Mesenchymal stem cell (in vitro differentiated cells and primary cell): ENCODE results near the gene PARD3B.

Source experiments
- DNase-seq: peaks from one replicate; pipeline ENCODE4 v3.0.0-alpha.2; 2013
- H2AFZ ChIP-seq: one replicate; pipeline ENCODE4 v1.6.1; 2013; ENCODE audit warnings: low read depth, mild to moderate bottlenecking, control low read depth, inconsistent platforms, low read length, moderate library complexity
- H2AK5ac ChIP-seq: 2 replicates; pipeline ENCODE4 v1.6.1; 2013; ENCODE audit warnings: low read length, moderate library complexity, mild to moderate bottlenecking, inconsistent platforms; ENCODE audit not compliant: severe bottlenecking
- H2BK120ac ChIP-seq: one replicate; pipeline ENCODE4 v1.6.1; 2013; ENCODE audit warnings: low read depth, mild to moderate bottlenecking, inconsistent platforms, low read length, moderate library complexity
- H2BK12ac ChIP-seq, 2 experiments: one replicate each; pipeline ENCODE4 v1.6.1; 2013; ENCODE audit warnings: inconsistent platforms in 2 of 2, low read length in 2 of 2, mild to moderate bottlenecking in 2 of 2, moderate library complexity in 2 of 2, control low read depth in 1 of 2
- H2BK15ac ChIP-seq: one replicate; pipeline ENCODE4 v1.6.1; 2013; ENCODE audit warnings: mild to moderate bottlenecking, low read depth, inconsistent platforms; ENCODE audit not compliant: poor library complexity, severe bottlenecking
- H2BK5ac ChIP-seq: 2 replicates; pipeline ENCODE4 v1.6.1; 2013; ENCODE audit warnings: low read depth, mild to moderate bottlenecking, low read length, control low read depth, inconsistent platforms; ENCODE audit not compliant: poor library complexity, severe bottlenecking
- H3K14ac ChIP-seq, 2 experiments: one replicate each; pipeline ENCODE4 v1.6.1; 2013; ENCODE audit warnings: inconsistent platforms in 2 of 2, low read length in 2 of 2, control low read depth in 1 of 2, mild to moderate bottlenecking in 1 of 2, moderate library complexity in 1 of 2
- H3K18ac ChIP-seq, 2 experiments: one replicate each; pipeline ENCODE4 v1.6.1; 2013; ENCODE audit warnings: inconsistent platforms in 2 of 2, low read length in 2 of 2, control low read depth in 1 of 2, low read depth in 1 of 2, mild to moderate bottlenecking in 1 of 2
- H3K23ac ChIP-seq, 2 experiments: one replicate each; pipeline ENCODE4 v1.6.1; 2013; ENCODE audit warnings: inconsistent platforms in 2 of 2, low read length in 2 of 2, mild to moderate bottlenecking in 2 of 2, moderate library complexity in 2 of 2, control low read depth in 1 of 2
- H3K27ac ChIP-seq: 2 replicates; pipeline ENCODE4 v1.5.1; 2013; ENCODE audit warnings: mild to moderate bottlenecking, moderate library complexity, low read length, control low read depth, inconsistent platforms; ENCODE audit not compliant: poor library complexity, severe bottlenecking
- H3K27me3 ChIP-seq, 2 experiments: 2 replicates each; pipeline versions ENCODE4 v1.6.1 to v1.7.0; 2013; ENCODE audit warnings: low read length in 2 of 2, mild to moderate bottlenecking in 2 of 2, moderate library complexity in 2 of 2, control low read depth in 1 of 2, inconsistent platforms in 1 of 2; ENCODE audit not compliant: control insufficient read depth in 1 of 2, insufficient read depth in 1 of 2
- H3K36me3 ChIP-seq, 2 experiments: 2 replicates each; pipeline versions ENCODE4 v1.6.1 to v1.7.0; 2013; ENCODE audit warnings: low read length in 2 of 2, control low read depth in 1 of 2, inconsistent platforms in 1 of 2, low read depth in 1 of 2, mild to moderate bottlenecking in 1 of 2; ENCODE audit not compliant: insufficient read depth in 2 of 2, control insufficient read depth in 1 of 2
- H3K4ac ChIP-seq, 2 experiments: one replicate each; pipeline ENCODE4 v1.6.1; 2013; ENCODE audit warnings: inconsistent platforms in 2 of 2, low read length in 2 of 2, mild to moderate bottlenecking in 2 of 2, moderate library complexity in 2 of 2, control low read depth in 1 of 2, low read depth in 1 of 2
- H3K4me1 ChIP-seq: 2 replicates; pipeline ENCODE4 v1.6.1; 2013; ENCODE audit warnings: low read depth, low read length, control low read depth; ENCODE audit not compliant: control insufficient read depth, insufficient read depth
- H3K4me2 ChIP-seq: 2 replicates; pipeline ENCODE4 v1.6.1; 2013; ENCODE audit warnings: low read length, mild to moderate bottlenecking, inconsistent platforms; ENCODE audit not compliant: poor library complexity, severe bottlenecking
- H3K4me3 ChIP-seq, 2 experiments: 2 replicates each; pipeline versions ENCODE4 v1.5.1 to v1.7.0; 2013; ENCODE audit warnings: low read length in 2 of 2, mild to moderate bottlenecking in 2 of 2, control low read depth in 1 of 2, low read depth in 1 of 2; ENCODE audit not compliant: insufficient read depth in 1 of 2
- H3K79me1 ChIP-seq: replicated peaks from 2 replicates; pipeline ENCODE4 v1.6.1; 2013; ENCODE audit warnings: mild to moderate bottlenecking, control low read depth, low read length, inconsistent platforms; ENCODE audit not compliant: poor library complexity, severe bottlenecking
- H3K9ac ChIP-seq: 2 replicates; pipeline ENCODE4 v1.7.0; 2013; ENCODE audit warnings: mild to moderate bottlenecking, low read length, moderate library complexity
- H3K9me3 ChIP-seq: 2 replicates; pipeline ENCODE4 v1.7.0; 2013; ENCODE audit warnings: mild to moderate bottlenecking, low read length; ENCODE audit not compliant: control insufficient read depth
- H4K8ac ChIP-seq: one replicate; pipeline ENCODE4 v1.6.1; 2013; ENCODE audit warnings: inconsistent platforms, mild to moderate bottlenecking, low read length, moderate library complexity
- H4K91ac ChIP-seq: one replicate; pipeline ENCODE4 v1.6.1; 2013; ENCODE audit warnings: mild to moderate bottlenecking, low read length, inconsistent platforms
- WGBS: methylation state at CpG from one replicate; pipeline ENCODE4 v1.1.7; 2013; ENCODE audit warnings: mixed read lengths; 5-methylcytosine and 5-hydroxymethylcytosine counted together

PARD3B gene

GRCh38 chr2:205364261-205364660 is 819.0 kb downstream of the PARD3B start:
- H2BK120ac ChIP-seq, result no peak overlapping the region
- no peaks in the 10 kb centered on the region for H3K36me3 ChIP-seq
- no peak overlapping the region for H3K4me2 ChIP-seq
- no peak overlapping the region for H3K27ac ChIP-seq
- H3K23ac ChIP-seq, result no peak overlapping the region
- H4K8ac ChIP-seq, result no peak overlapping the region
- WGBS, result 88% methylated on average over 2 of the region's 3 CpGs
- H2AFZ ChIP-seq, result no peak overlapping the region
- H3K79me1 ChIP-seq, result no peaks in the 10 kb centered on the region
- no peaks in the 10 kb centered on the region for H3K27me3 ChIP-seq
- no peak overlapping the region for H2BK15ac ChIP-seq
- H3K9ac ChIP-seq, result no peak overlapping the region
- no peaks in the 10 kb centered on the region for H3K9me3 ChIP-seq
- no peaks in the 10 kb centered on the region for H3K4me1 ChIP-seq
- H2BK5ac ChIP-seq, result no peak overlapping the region
- no peak overlapping the region for H3K18ac ChIP-seq
- H2AK5ac ChIP-seq, result no peak overlapping the region
- no peak overlapping the region for H3K4me3 ChIP-seq
- DNase-seq, result no peak
- no peak overlapping the region for H3K14ac ChIP-seq
- H4K91ac ChIP-seq, result no peak overlapping the region
- H2BK12ac ChIP-seq, result no peak overlapping the region
- H3K4ac ChIP-seq, result no peak overlapping the region

GRCh38 chr2:205366336-205367060 is 821.2 kb downstream of the PARD3B start:
- H2AK5ac ChIP-seq, result no peak overlapping the region

GRCh38 chr2:205367331-205367935 is 822.2 kb downstream of the PARD3B start:
- Histone ChIP-seq H3K4me2 (no peak overlapping the region), H3K27ac (no peak overlapping the region), H2BK12ac (no peak overlapping the region), H3K18ac (no peak overlapping the region), H3K4ac (no peak overlapping the region), H2BK120ac (no peak overlapping the region), H2AK5ac (no peak overlapping the region), H4K91ac (no peak overlapping the region), H3K36me3 (no peaks in the 10 kb centered on the region), H2AFZ (no peak overlapping the region), H3K4me1 (no peaks in the 10 kb centered on the region), H2BK5ac (no peak overlapping the region), H3K79me1 (no peaks in the 10 kb centered on the region), H3K23ac (no peak overlapping the region), H3K9ac (no peak overlapping the region), H3K9me3 (no peaks in the 10 kb centered on the region), H3K27me3 (peaks cover 0 to 3% of the 10 kb centered on the region in 2 experiments), H4K8ac (no peak overlapping the region), H3K4me3 (no peak overlapping the region), H3K14ac (no peak overlapping the region), H2BK15ac (no peak overlapping the region)
- WGBS, result no CpG with 5 or more reads among the region's 2 CpGs
- peak; percentile 49 for DNase-seq

More at GRCh38 chr2:205366336-205367060, 821.2 kb downstream of the PARD3B start:
- Histone ChIP-seq H3K4me1 (no peaks in the 10 kb centered on the region), H3K27me3 (peaks cover 0 to 3% of the 10 kb centered on the region in 2 experiments), H2BK120ac (no peak overlapping the region), H3K23ac (no peak overlapping the region), H3K4ac (no peak overlapping the region), H2BK15ac (no peak overlapping the region), H3K18ac (no peak overlapping the region), H2BK5ac (no peak overlapping the region), H3K9ac (no peak overlapping the region), H3K79me1 (no peaks in the 10 kb centered on the region), H3K4me2 (no peak overlapping the region), H3K9me3 (no peaks in the 10 kb centered on the region), H4K91ac (no peak overlapping the region), H2AFZ (no peak overlapping the region), H3K4me3 (no peak overlapping the region), H3K14ac (no peak overlapping the region), H3K36me3 (no peaks in the 10 kb centered on the region), H2BK12ac (no peak overlapping the region), H4K8ac (no peak overlapping the region), H3K27ac (no peak overlapping the region)
- WGBS, result 66% methylated on average over 5 of the region's 6 CpGs
- peak; percentile 13 for DNase-seq

GRCh38 chr2:205369813-205370212 is 824.5 kb downstream of the PARD3B start:
- H3K14ac ChIP-seq, result no peak overlapping the region
- no peak overlapping the region for H4K8ac ChIP-seq
- no peak overlapping the region for H2AK5ac ChIP-seq
- no peak overlapping the region for H3K4me2 ChIP-seq
- no peaks in the 10 kb centered on the region for H3K9me3 ChIP-seq
- H2BK5ac ChIP-seq, result no peak overlapping the region
- WGBS, result no CpG with 5 or more reads among the region's 1 CpG
- no peaks in the 10 kb centered on the region for H3K36me3 ChIP-seq
- no peak overlapping the region for H3K23ac ChIP-seq
- DNase-seq, result no peak
- no peak overlapping the region for H3K18ac ChIP-seq
- H3K9ac ChIP-seq, result no peak overlapping the region
- H2BK120ac ChIP-seq, result no peak overlapping the region
- H3K27me3 ChIP-seq, result peaks cover 0 to 3% of the 10 kb centered on the region in 2 experiments
- H4K91ac ChIP-seq, result no peak overlapping the region
- H3K4me1 ChIP-seq, result no peaks in the 10 kb centered on the region
- no peak overlapping the region for H2BK15ac ChIP-seq
- no peak overlapping the region for H3K4ac ChIP-seq
- no peak overlapping the region for H3K27ac ChIP-seq
- H2BK12ac ChIP-seq, result no peak overlapping the region
- no peak overlapping the region for H3K4me3 ChIP-seq
- H2AFZ ChIP-seq, result no peak overlapping the region
- H3K79me1 ChIP-seq, result no peaks in the 10 kb centered on the region
